Skin epidermis (tissue), 12 donors: Measurements from ENCODE around the gene SLC6A4.
A peak's percentile ranks its signal among the peaks of the same experiment; 100 is the strongest.
"Not testable (repeated sequence)": the region's sequence is repeated elsewhere in the genome, so short reads cannot be mapped to it uniquely, and the experiment has no call there.

Experiments
- H3K27ac ChIP-seq, 21 experiments: fragments of 200-600 bp; sonication (generic) in 11 of 21; one replicate each; pipeline ENCODE4 v1.5.0; 2020; ENCODE audit warnings: mild to moderate bottlenecking in 3 of 21, inconsistent platforms in 2 of 21, moderate library complexity in 2 of 21
- H3K4me3 ChIP-seq, 7 experiments: fragments of 200-600 bp; sonication (generic) in 2 of 7; one replicate each; pipeline ENCODE4 v1.5.0; 2020; ENCODE audit warnings: inconsistent platforms in 2 of 7, mild to moderate bottlenecking in 2 of 7, moderate library complexity in 1 of 7

Gene SLC6A4

GRCh38 chr17:30191072-30191471, 44.4 kb downstream of the SLC6A4 start:
- Histone ChIP-seq H3K4me3 (no peak overlapping the region), H3K27ac (no peak overlapping the region)

GRCh38 chr17:30188211-30188939, 47.1 kb downstream of the SLC6A4 start:
- H3K27ac ChIP-seq: no peak overlapping the region
- H3K4me3 ChIP-seq: no peak overlapping the region

GRCh38 chr17:30187573-30187972, 47.9 kb downstream of the SLC6A4 start:
- Histone ChIP-seq H3K27ac (no peak overlapping the region), H3K4me3 (no peak overlapping the region)

DNA sequence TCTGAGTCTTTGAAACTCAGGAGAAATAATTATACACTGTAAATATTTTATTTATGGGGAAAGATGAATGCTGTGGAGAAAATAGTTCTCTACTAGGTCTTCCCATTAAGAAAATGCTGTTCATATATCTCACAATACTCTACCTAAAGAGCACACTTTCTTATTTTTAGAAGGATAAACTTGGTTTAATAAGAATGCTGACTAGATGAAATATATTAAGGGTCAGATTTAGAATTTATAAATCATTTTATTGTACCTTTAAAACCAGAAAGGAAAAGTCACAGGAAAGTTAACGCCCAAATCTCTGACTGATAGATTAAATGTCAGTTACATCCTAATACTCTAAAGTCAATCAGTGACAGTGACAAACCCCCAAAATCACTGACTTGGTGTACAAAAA, 48.7 kb downstream of the SLC6A4 start:
- Histone ChIP-seq H3K4me3 (no peak overlapping the region), H3K27ac (no peak overlapping the region)

DNA sequence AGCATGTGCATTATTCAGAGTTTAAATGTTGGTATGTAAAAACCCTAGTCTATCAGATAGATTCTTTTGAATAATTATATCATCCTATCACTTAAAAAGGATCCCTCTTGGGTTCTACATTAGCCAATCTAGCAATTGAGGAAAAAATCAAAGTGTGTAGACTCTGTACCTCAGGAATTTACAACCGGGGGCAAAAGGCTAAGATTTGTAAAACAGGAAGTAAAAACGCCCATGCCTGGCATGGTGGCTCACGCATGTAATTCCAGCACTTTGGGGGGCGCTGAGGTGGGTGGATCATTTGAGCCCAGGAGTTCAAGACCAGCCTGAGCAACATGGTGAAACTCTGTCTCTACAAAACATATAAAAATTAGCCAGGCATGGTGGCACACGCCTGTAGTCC, 58.6 kb downstream of the SLC6A4 start:
- H3K27ac ChIP-seq: no peak overlapping the region
- no peak overlapping the region for H3K4me3 ChIP-seq

DNA sequence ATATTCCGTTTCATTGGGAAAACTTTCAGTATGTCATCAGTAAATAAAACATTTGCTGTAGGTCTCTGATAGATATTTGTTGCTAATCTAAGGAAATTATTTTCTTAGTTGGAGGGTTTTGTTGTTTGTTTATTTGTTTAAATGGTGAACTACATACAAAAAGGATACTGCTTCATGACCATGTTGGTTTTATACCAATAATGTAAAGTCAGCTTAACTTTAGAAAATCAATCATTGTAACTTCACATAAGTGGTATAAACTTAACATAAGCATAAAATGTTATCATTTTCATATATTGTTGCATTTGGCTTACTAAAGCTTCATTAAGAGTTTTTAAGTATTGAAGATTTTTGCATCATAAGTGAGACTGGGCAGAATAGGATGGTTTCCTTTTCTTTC, 60.9 kb downstream of the SLC6A4 start:
- Histone ChIP-seq H3K27ac (no peak overlapping the region), H3K4me3 (no peak overlapping the region)

GRCh38 chr17:30173649-30174048, 61.8 kb downstream of the SLC6A4 start:
- Histone ChIP-seq H3K27ac (no peak overlapping the region), H3K4me3 (no peak overlapping the region)

- H3K27ac ChIP-seq: no peak overlapping the region
- H3K4me3 ChIP-seq: no peak overlapping the region
Measured at GRCh38 chr17:30172560-30172959, 62.9 kb downstream of the SLC6A4 start.

GRCh38 chr17:30170415-30170987, 65.0 kb downstream of the SLC6A4 start:
- Histone ChIP-seq H3K4me3 (no peak overlapping the region), H3K27ac (peak overlapping the region in 1 of 21 experiments; percentile 44)

DNA sequence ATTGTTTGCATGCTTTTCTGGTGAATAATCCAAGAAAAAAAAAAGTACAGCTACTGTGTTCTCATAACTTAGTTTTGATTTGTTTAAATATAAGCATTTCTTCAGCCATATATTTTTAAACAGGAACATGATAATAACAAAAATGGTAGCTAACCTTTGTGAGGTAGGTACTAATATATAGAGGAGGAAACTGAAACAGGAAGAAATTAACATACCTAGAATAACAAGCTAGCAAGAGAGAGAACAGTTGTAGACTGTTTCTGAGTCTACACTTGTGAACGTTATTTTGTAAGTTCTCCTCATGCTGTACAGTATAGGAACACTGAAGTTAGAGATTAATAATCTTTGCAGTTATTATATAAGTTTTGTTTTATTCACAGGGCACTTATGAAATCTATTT, 69.5 kb downstream of the SLC6A4 start:
- Histone ChIP-seq H3K4me3 (no peak overlapping the region), H3K27ac (no peak overlapping the region)

DNA sequence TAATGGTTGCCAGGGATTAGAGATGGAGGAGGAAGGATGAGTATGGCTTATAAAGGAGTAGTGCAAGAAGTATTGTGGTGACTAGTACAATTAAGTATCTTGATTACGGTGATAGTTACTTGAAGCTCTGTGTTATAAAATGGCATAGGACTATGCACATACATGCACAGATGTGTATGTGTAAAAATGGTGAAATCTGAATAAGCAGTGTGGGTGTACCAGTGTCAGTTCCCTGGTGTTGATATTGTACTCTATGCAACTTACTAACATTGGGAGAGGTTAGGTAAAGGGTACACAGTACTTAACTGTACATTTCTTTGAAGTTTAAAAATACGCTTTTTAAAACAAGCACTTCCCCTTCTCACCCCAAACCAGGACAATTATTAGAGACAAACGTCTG, 70.3 kb downstream of the SLC6A4 start:
- H3K4me3 ChIP-seq: no peak overlapping the region

DNA sequence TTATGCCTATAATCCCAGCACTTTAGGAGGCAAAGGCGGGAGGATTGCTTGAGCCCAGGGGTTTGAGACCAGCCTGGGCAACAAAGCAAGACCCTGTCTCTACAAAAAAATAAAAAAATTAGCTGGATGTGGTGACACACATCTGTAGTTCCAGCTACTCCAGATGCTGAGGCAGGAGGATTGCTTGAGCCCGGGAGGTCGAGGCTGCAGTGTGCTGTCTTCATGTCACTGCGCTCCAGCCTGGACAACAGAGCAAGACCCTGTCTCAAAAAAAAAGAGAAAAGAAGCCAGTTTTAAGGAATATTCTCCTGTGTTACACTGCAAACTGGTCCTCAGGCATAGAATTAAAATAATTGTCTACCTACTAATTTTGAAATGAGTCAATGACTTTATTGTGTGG, 71.0 kb downstream of the SLC6A4 start:
- Histone ChIP-seq H3K4me3 (no peak overlapping the region), H3K27ac (no peak overlapping the region)

More for the DNA sequence above, 70.3 kb downstream of the SLC6A4 start:
- no peak overlapping the region for H3K27ac ChIP-seq

GRCh38 chr17:30161601-30162000, 73.9 kb downstream of the SLC6A4 start:
- no peak overlapping the region for H3K4me3 ChIP-seq
- H3K27ac ChIP-seq: no peak overlapping the region

DNA sequence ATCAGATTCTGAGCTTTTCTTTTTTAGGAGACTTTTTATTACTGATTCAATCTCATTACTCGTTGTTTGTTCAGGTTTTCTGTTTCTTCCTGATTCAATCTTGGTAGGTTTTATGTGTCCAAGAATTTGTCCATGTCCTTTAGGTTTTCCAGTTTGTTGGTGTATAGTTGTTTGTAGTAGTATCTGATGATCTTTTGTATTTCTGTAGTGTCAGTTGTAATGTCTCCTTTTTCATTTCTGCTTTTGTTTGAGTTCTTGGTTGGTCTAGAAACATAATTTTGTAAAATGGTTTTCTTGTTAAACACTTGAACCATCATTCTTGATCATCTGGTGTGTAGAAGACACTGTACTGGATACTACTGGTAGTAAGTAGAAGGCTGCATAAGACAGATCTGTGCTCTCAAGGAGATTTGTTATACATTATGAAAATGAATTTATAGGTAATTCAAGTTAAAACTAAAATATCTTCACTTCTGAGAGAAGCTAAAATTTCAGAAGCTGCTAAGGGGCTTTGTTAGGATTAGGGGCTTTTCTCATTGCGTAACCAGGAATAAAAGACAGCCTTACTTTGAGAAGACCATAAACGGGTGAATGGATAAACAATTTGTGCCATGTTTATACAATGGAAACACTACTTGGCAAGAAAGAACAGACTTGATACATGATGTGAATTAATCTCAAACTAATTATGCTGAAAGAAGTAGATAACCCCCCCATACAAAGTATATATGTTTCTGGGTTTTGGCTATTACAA, 74.9 kb downstream of the SLC6A4 start:
- H3K4me3 ChIP-seq: no peak overlapping the region

DNA sequence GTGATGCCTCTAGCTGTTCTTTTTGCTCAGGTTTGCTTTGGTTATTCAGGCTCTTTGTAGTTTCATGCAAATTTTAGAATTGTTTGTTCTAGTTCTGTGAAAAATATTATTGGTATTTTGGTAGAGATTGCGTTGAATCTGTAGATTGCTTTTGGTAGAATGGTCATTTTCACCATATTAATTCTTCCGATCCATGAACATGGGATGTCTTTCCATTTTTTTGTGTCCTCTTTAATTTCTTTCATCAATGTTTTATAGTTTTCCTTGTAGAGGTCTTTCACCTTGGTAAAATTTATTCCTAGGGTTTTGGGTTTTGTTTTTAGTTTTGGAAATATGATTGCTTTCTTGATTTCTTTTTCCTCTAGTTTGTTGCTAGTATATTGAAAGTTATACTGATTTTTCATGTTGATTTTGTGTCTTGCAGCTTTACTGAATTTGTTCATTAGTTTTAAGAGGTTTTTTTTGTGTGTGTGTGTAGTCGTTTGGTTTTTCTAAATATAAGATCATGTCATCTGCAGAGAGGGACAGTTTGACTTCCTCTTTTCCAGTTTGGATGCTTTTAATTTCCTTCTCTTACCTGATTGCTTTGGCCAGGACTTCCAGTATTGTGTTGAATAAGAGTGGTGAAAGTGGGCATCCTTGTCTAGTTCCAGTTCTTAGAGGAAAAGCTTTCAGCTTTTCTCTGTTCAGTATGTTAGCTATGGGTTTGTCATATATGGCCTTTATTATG, 76.4 kb downstream of the SLC6A4 start:
- Histone ChIP-seq H3K4me3 (no peak overlapping the region), H3K27ac (no peak overlapping the region)

More for the DNA sequence above, 74.9 kb downstream of the SLC6A4 start:
- H3K27ac ChIP-seq: no peak overlapping the region

DNA sequence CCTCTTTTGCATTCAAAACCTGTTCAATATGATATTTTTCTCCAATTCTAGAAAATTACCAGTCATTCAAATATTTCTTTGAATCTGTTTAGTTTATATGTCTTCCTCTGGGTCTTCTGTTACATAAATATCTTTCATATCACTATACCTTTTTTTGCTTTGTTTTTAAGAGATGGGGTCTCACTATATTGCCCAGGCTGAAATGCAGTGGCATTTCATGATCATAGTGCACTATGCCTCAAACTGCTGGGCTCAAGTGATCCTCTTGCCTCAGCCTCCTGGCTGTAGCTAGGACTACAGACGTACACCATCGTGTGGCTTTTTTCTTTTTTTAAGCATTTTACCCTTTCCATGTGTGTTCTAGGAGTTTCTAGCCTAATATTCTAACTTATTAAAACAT, 80.1 kb downstream of the SLC6A4 start:
- Histone ChIP-seq H3K4me3 (no peak overlapping the region), H3K27ac (no peak overlapping the region)

- Histone ChIP-seq H3K4me3 (no peak overlapping the region), H3K27ac (no peak overlapping the region)
Measured at GRCh38 chr17:30153463-30153862, 82.0 kb downstream of the SLC6A4 start.

DNA sequence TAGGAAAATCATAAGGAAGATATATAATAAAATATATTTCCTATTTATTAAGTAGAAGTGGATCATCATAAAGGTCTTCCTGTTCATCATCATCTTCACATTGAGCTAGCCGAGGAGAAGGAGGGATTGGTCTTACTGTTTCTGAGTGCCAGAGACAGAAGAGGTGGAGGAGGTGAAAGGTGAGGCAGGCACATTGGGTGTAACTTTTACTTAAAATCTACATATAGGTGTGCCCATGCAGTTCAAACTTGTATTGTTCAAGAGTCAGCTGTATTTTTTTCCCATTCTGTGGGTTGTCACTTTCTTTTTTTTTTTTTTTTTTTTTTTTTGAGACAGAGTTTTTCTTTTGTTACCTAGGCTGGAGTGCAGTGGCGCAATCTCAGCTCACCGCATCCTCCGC, 84.0 kb downstream of the SLC6A4 start:
- Histone ChIP-seq H3K4me3 (no peak overlapping the region), H3K27ac (no peak overlapping the region)

GRCh38 chr17:30148376-30148775, 87.1 kb downstream of the SLC6A4 start:
- no peak overlapping the region for H3K4me3 ChIP-seq
- H3K27ac ChIP-seq: peak overlapping the region in 1 of 21 experiments; percentile 3

DNA sequence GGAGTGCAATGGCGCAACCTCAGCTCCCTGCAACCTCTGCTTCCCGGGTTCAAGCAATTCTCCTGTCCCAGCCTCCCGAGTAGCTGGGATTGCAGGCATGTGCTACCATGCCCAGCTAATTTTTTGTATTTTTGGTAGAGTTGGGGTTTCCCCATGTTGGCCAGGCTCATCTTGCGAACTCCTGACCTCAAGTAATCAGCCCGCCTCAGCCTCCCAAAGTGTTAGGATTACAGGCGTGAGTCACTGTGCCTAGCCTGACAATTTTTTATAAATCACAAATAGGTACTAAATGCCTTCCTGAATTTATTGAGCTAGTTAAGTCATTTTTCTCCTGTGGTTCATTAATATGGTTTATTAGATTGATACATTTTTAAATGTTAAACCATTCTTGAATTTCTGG, 87.6 kb downstream of the SLC6A4 start:
- not testable (repeated sequence) for H3K4me3 ChIP-seq, H3K27ac ChIP-seq
